ENCODE data around the gene PRKCE. TPM values are rescaled to one million over a fixed set of nuclear protein-coding genes. Genes with fewer than 3 reads are reported as not detected.

Gene PRKCE
- total RNA-seq, 2 donors from 2014 or later = 10.4 to 13.8 TPM

- Mint-ChIP-seq H3K9me3 (no peaks in the 10 kb centered on the region), H3K27ac (no peak overlapping the region), H3K36me3 (no peaks in the 10 kb centered on the region)
- ATAC-seq = peak in 1 of 2 donors; percentile 58
- no peak for DNase-seq (ENCODE audit: low spot score in 2 of 2)
Observed at GRCh38 chr2:46010925-46011490, 359.5 kb downstream of the PRKCE start.

- no peak overlapping the region for H3K27ac Mint-ChIP-seq
- no peaks in the 10 kb centered on the region for H3K36me3 Mint-ChIP-seq
- DNase-seq (ENCODE audit: low spot score in 2 of 2) = no peak
- no peaks in the 10 kb centered on the region for H3K9me3 Mint-ChIP-seq
- peak in 1 of 2 donors; percentile 41 for ATAC-seq
Observed at GRCh38 chr2:46012618-46013240, 361.3 kb downstream of the PRKCE start.

- Mint-ChIP-seq H3K9me3 (no peaks in the 10 kb centered on the region), H3K27ac (no peak overlapping the region), H3K36me3 (no peaks in the 10 kb centered on the region)
- ATAC-seq = no peak
- no peak for DNase-seq (ENCODE audit: low spot score in 2 of 2)
Observed at GRCh38 chr2:46013726-46014125, 362.3 kb downstream of the PRKCE start.

- H3K27ac Mint-ChIP-seq = no peak overlapping the region
- no peak for ATAC-seq
- no peaks in the 10 kb centered on the region for H3K9me3 Mint-ChIP-seq
- no peak for DNase-seq (ENCODE audit: low spot score in 2 of 2)
- no peaks in the 10 kb centered on the region for H3K36me3 Mint-ChIP-seq
Observed at GRCh38 chr2:46014911-46015654, 363.6 kb downstream of the PRKCE start.

GRCh38 chr2:46015671-46016070 lies 364.2 kb downstream of the PRKCE start:
- Mint-ChIP-seq H3K9me3 (no peaks in the 10 kb centered on the region), H3K27ac (peak overlapping the region in 1 of 2 donors; percentile 23), H3K36me3 (no peaks in the 10 kb centered on the region)
- DNase-seq (ENCODE audit: low spot score in 2 of 2) (no peak), ATAC-seq (no peak)

- H3K27ac Mint-ChIP-seq = no peak overlapping the region
- H3K9me3 Mint-ChIP-seq = no peaks in the 10 kb centered on the region
- ATAC-seq (no peak), DNase-seq (ENCODE audit: low spot score in 2 of 2) (no peak)
- H3K36me3 Mint-ChIP-seq = no peaks in the 10 kb centered on the region
Observed at GRCh38 chr2:46016091-46016490, 364.6 kb downstream of the PRKCE start.

GRCh38 chr2:46018773-46019591 lies 367.5 kb downstream of the PRKCE start:
- peak in 1 of 2 donors; percentile 76 for ATAC-seq
- no peaks in the 10 kb centered on the region for H3K36me3 Mint-ChIP-seq
- no peaks in the 10 kb centered on the region for H3K9me3 Mint-ChIP-seq
- DNase-seq (ENCODE audit: low spot score in 2 of 2) = no peak
- H3K27ac Mint-ChIP-seq = no peak overlapping the region

GRCh38 chr2:46020416-46020815 lies 368.9 kb downstream of the PRKCE start:
- Mint-ChIP-seq H3K36me3 (no peaks in the 10 kb centered on the region), H3K9me3 (no peaks in the 10 kb centered on the region), H3K27ac (no peak overlapping the region)
- ATAC-seq = no peak
- DNase-seq (ENCODE audit: low spot score in 2 of 2) = no peak

- Mint-ChIP-seq H3K9me3 (no peaks in the 10 kb centered on the region), H3K36me3 (no peaks in the 10 kb centered on the region), H3K27ac (no peak overlapping the region)
- ATAC-seq = peak in 1 of 2 donors; percentile 42
- DNase-seq (ENCODE audit: low spot score in 2 of 2) = no peak
Observed at GRCh38 chr2:46023165-46023854, 371.8 kb downstream of the PRKCE start.

- DNase-seq (ENCODE audit: low spot score in 2 of 2) (no peak), ATAC-seq (no peak)
- Mint-ChIP-seq H3K9me3 (no peaks in the 10 kb centered on the region), H3K36me3 (no peaks in the 10 kb centered on the region), H3K27ac (no peak overlapping the region)
Observed at GRCh38 chr2:46024146-46024779, 372.8 kb downstream of the PRKCE start.

GRCh38 chr2:46025081-46025480 lies 373.6 kb downstream of the PRKCE start:
- Mint-ChIP-seq H3K36me3 (no peaks in the 10 kb centered on the region), H3K27ac (no peak overlapping the region), H3K9me3 (no peaks in the 10 kb centered on the region)
- no peak for DNase-seq (ENCODE audit: low spot score in 2 of 2)
- no peak for ATAC-seq

- ATAC-seq (no peak), DNase-seq (ENCODE audit: low spot score in 2 of 2) (no peak)
- H3K27ac Mint-ChIP-seq = no peak overlapping the region
- no peaks in the 10 kb centered on the region for H3K36me3 Mint-ChIP-seq
- no peaks in the 10 kb centered on the region for H3K9me3 Mint-ChIP-seq
Observed at GRCh38 chr2:46025676-46026075, 374.2 kb downstream of the PRKCE start.

GRCh38 chr2:46026431-46026830 lies 375.0 kb downstream of the PRKCE start:
- H3K9me3 Mint-ChIP-seq = no peaks in the 10 kb centered on the region
- no peak overlapping the region for H3K27ac Mint-ChIP-seq
- H3K36me3 Mint-ChIP-seq = no peaks in the 10 kb centered on the region
- DNase-seq (ENCODE audit: low spot score in 2 of 2) (no peak), ATAC-seq (no peak)

GRCh38 chr2:46029332-46029811 lies 377.9 kb downstream of the PRKCE start:
- Mint-ChIP-seq H3K9me3 (no peaks in the 10 kb centered on the region), H3K36me3 (no peaks in the 10 kb centered on the region), H3K27ac (no peak overlapping the region)
- DNase-seq (ENCODE audit: low spot score in 2 of 2) (no peak), ATAC-seq (no peak)

- DNase-seq (ENCODE audit: low spot score in 2 of 2) (no peak), ATAC-seq (no peak)
- no peak overlapping the region for H3K27ac Mint-ChIP-seq
- no peaks in the 10 kb centered on the region for H3K36me3 Mint-ChIP-seq
- H3K9me3 Mint-ChIP-seq = no peaks in the 10 kb centered on the region
Observed at GRCh38 chr2:46030330-46030729, 378.9 kb downstream of the PRKCE start.
